BE2C (cell line): ENCODE data around the gene KLHL22.

Source experiments
- DNase-seq: peaks from one replicate; pipeline ENCODE4 v3.0.0-alpha.2; 2020
- H3K27me3 ChIP-seq: fragments of 250-450 bp; sonication (Bioruptor Pico); 2 replicates; pipeline ENCODE4 v1.5.1; 2020; ENCODE audit warnings: mild to moderate bottlenecking
- H3K36me3 ChIP-seq: fragments of 250-450 bp; sonication (Bioruptor Pico); 2 replicates; pipeline ENCODE4 v1.5.1; 2020; ENCODE audit warnings: mild to moderate bottlenecking
- H3K4me1 ChIP-seq: fragments of 250-450 bp; sonication (Bioruptor Pico); 2 replicates; pipeline ENCODE4 v1.5.1; 2020
- H3K4me3 ChIP-seq: 2 replicates; pipeline ENCODE4 v1.5.1; 2011; ENCODE audit warnings: low read depth, low read length
- H3K9me3 ChIP-seq: fragments of 250-450 bp; sonication (Bioruptor Pico); 2 replicates; pipeline ENCODE4 v1.5.1; 2020
- CTCF ChIP-seq: IDR thresholded peaks from 2 replicates; pipeline ENCODE4 v1.5.1; 2012; ENCODE audit warnings: mild to moderate bottlenecking, low read depth, low read length

Gene KLHL22

GRCh38 chr22:20429254-20430100 lies 66.1 kb downstream of the KLHL22 start:
- peaks cover 2% of the 10 kb centered on the region for H3K4me1 ChIP-seq
- H3K27me3 ChIP-seq, result no peaks in the 10 kb centered on the region
- H3K4me3 ChIP-seq, result no peak overlapping the region
- 0 out of 2 replicates have a peak, but pooled peaks cover 3% of the 10 kb centered on the region for H3K36me3 ChIP-seq
- no peak for TF ChIP-seq CTCF
- no peak for DNase-seq
- no peaks in the 10 kb centered on the region for H3K9me3 ChIP-seq

- H3K9me3 ChIP-seq, result no peaks in the 10 kb centered on the region
- H3K27me3 ChIP-seq, result no peaks in the 10 kb centered on the region
- DNase-seq, result no peak
- peaks cover 10% of the 10 kb centered on the region for H3K4me1 ChIP-seq
- no peak overlapping the region for H3K4me3 ChIP-seq
- no peak for TF ChIP-seq CTCF
- H3K36me3 ChIP-seq, result 0 out of 2 replicates have a peak, but pooled peaks cover 3% of the 10 kb centered on the region
Measured at GRCh38 chr22:20428496-20429253, 66.9 kb downstream of the KLHL22 start.

GRCh38 chr22:20427945-20428417 lies 67.6 kb downstream of the KLHL22 start:
- H3K4me1 ChIP-seq, result peaks cover 15% of the 10 kb centered on the region
- H3K9me3 ChIP-seq, result no peaks in the 10 kb centered on the region
- H3K36me3 ChIP-seq, result 0 out of 2 replicates have a peak, but pooled peaks cover 3% of the 10 kb centered on the region
- no peaks in the 10 kb centered on the region for H3K27me3 ChIP-seq
- no peak for TF ChIP-seq CTCF
- no peak overlapping the region for H3K4me3 ChIP-seq
- DNase-seq, result no peak

GRCh38 chr22:20427104-20427944 lies 68.3 kb downstream of the KLHL22 start:
- peaks cover 22% of the 10 kb centered on the region for H3K4me1 ChIP-seq
- H3K4me3 ChIP-seq, result no peak overlapping the region
- 0 out of 2 replicates have a peak, but pooled peaks cover 3% of the 10 kb centered on the region for H3K36me3 ChIP-seq
- no peak for DNase-seq
- no peaks in the 10 kb centered on the region for H3K9me3 ChIP-seq
- no peaks in the 10 kb centered on the region for H3K27me3 ChIP-seq
- no peak for TF ChIP-seq CTCF

GRCh38 chr22:20426259-20426615 lies 69.4 kb downstream of the KLHL22 start:
- Histone ChIP-seq H3K27me3 (no peaks in the 10 kb centered on the region), H3K4me1 (peaks cover 26% of the 10 kb centered on the region), H3K9me3 (no peaks in the 10 kb centered on the region), H3K36me3 (0 out of 2 replicates have a peak, but pooled peaks cover 3% of the 10 kb centered on the region), H3K4me3 (no peak overlapping the region)
- no peak for TF ChIP-seq CTCF
- DNase-seq, result no peak
